Loucy (cell line): Measurements from ENCODE around the gene VPS13D.

Source experiments
- H2AFZ ChIP-seq: fragments of 200-600 bp; sonication (generic); 2 replicates; pipeline ENCODE4 v1.6.0; 2016; ENCODE audit warnings: antibody characterized with exemption, mild to moderate bottlenecking, low read length, moderate library complexity
- H3F3A ChIP-seq: fragments of 200-600 bp; 2 replicates; pipeline ENCODE4 v1.6.0; 2016; ENCODE audit warnings: antibody characterized with exemption, low read depth, mild to moderate bottlenecking
- H3K27me3 ChIP-seq: fragments of 200-600 bp; sonication (generic); 2 replicates; pipeline ENCODE4 v1.6.1; 2014; ENCODE audit warnings: low read length, mild to moderate bottlenecking; ENCODE audit not compliant: insufficient read depth, poor library complexity, severe bottlenecking
- H3K36me3 ChIP-seq: fragments of 200-600 bp; sonication (generic); 2 replicates; pipeline ENCODE4 v1.6.1; 2016; ENCODE audit warnings: low read length; ENCODE audit not compliant: insufficient read depth
- H3K4me1 ChIP-seq: fragments of 200-600 bp; sonication (generic); 2 replicates; pipeline ENCODE4 v1.5.1; 2014; ENCODE audit warnings: low read length, mild to moderate bottlenecking; ENCODE audit not compliant: insufficient read depth, poor library complexity, severe bottlenecking
- H3K4me2 ChIP-seq: fragments of 200-600 bp; sonication (generic); 2 replicates; pipeline ENCODE4 v1.6.0; 2014; ENCODE audit warnings: antibody characterized with exemption, low read length, low read depth, mild to moderate bottlenecking; ENCODE audit not compliant: poor library complexity, severe bottlenecking
- H3K4me3 ChIP-seq: fragments of 200-600 bp; sonication (generic); 2 replicates; pipeline ENCODE4 v1.5.1; 2014; ENCODE audit warnings: low read length, mild to moderate bottlenecking, mixed read lengths; ENCODE audit not compliant: poor library complexity, severe bottlenecking
- H3K79me2 ChIP-seq: fragments of 200-600 bp; sonication (generic); 2 replicates; pipeline ENCODE4 v1.6.1; 2014; ENCODE audit warnings: low read length; ENCODE audit not compliant: insufficient read depth
- H3K9ac ChIP-seq: fragments of 200-600 bp; sonication (generic); 2 replicates; pipeline ENCODE4 v1.6.0; 2014; ENCODE audit warnings: mild to moderate bottlenecking, low read depth, low read length, moderate library complexity; ENCODE audit not compliant: poor library complexity, severe bottlenecking
- H3K9me2 ChIP-seq: fragments of 200-600 bp; sonication (generic); replicated peaks from 2 replicates; pipeline ENCODE4 v1.6.1; 2016; ENCODE audit warnings: low read depth, low read length, mixed read lengths
- H3K9me3 ChIP-seq: fragments of 200-600 bp; sonication (generic); 2 replicates; pipeline ENCODE4 v1.6.1; 2014; ENCODE audit warnings: mild to moderate bottlenecking, antibody characterized with exemption, low read length, low read depth; ENCODE audit not compliant: insufficient read depth
- H4K20me1 ChIP-seq: fragments of 200-600 bp; sonication (generic); 2 replicates; pipeline ENCODE4 v1.6.0; 2014; ENCODE audit warnings: antibody characterized with exemption, low read length, mild to moderate bottlenecking; ENCODE audit not compliant: insufficient read depth, poor library complexity, severe bottlenecking
- EZH2phosphoT487 ChIP-seq: fragments of 200-600 bp; IDR thresholded peaks from 2 replicates; pipeline ENCODE4 v1.6.1; 2018; ENCODE audit warnings: antibody characterized with exemption, mild to moderate bottlenecking, moderate library complexity, borderline replicate concordance
- TF ChIP-seq, protein P1 (sequence below): fragments of 200-600 bp; sonication (generic); conservative IDR thresholded peaks from 2 replicates; pipeline ENCODE4 v1.5.1; 2014; ENCODE audit warnings: mild to moderate bottlenecking, antibody characterized with exemption, low read length

Gene VPS13D

DNA sequence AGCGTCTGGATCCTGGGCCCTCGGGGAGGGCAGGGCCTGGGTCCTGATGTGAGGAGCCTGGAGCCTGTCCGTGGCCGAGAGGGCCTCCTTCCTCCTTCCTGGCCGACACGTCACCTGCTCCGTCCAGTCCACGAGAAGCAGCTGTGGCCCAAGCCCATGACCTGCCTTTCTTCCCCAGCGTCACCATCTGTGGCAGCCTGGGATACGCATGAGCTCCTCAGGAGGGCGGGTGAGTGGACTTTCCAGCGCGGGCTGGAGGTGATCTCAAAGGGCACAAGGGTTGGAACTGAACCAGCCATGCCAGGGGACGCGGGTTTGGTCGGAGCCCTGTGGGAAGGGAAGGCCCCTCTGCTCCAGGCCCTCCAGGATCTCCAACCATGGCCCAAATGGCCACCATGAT is 297.7 kb downstream of the VPS13D start:
- H3K4me2 ChIP-seq: no peak overlapping the region
- H3K9me3 ChIP-seq: no peaks in the 10 kb centered on the region

DNA sequence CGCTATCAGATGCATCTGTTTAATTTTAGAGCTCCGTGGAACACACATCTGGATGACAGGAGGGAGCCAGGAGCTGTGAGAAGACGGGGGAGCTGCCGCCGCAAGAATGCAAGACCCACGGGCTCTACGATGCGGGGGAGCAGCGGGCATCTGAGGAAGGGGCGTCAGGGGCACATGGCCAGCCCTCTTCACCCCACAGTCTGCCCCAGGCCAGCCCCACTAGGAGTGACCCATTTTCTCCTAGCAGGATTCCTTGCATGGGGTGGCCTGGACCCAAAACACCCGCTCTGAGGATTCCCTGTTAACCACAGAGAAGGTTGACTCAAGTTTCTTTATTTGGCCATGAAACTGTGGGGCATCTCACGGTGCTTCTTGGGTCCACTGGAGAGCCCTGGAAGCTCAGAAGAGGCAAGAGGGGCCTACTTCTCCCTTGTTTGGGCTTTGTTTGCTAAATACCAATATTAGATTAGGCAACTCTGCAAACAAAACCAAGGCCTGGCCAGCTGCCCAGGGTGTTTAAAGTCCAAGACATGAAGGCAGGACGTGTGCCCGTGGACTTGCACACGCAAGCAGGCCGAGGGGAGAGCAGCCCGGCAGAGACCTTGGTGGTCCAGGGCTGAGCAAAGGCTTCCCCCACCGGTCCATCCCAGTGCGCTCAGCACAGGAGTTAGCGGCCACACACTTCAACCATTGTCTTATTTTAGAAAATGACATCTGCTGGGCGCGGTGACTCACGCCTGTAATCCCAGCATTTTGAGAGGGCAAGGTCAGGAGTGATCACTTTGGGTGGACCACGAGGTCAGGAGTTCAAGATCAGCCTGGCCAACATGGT is 298.4 kb downstream of the VPS13D start:
- Histone ChIP-seq H3K9ac (no peak overlapping the region), H3K9me3 (no peaks in the 10 kb centered on the region), H3K4me3 (no peak overlapping the region), H4K20me1 (no peaks in the 10 kb centered on the region), H3K36me3 (no peaks in the 10 kb centered on the region), H2AFZ (no peak overlapping the region), H3K79me2 (no peaks in the 10 kb centered on the region), H3K9me2 (no peaks in the 10 kb centered on the region), H3F3A (no peaks in the 10 kb centered on the region), H3K27me3 (no peaks in the 10 kb centered on the region), H3K4me2 (no peak overlapping the region), H3K4me1 (peaks cover 5% of the 10 kb centered on the region)
- TF ChIP-seq, protein P1, sequence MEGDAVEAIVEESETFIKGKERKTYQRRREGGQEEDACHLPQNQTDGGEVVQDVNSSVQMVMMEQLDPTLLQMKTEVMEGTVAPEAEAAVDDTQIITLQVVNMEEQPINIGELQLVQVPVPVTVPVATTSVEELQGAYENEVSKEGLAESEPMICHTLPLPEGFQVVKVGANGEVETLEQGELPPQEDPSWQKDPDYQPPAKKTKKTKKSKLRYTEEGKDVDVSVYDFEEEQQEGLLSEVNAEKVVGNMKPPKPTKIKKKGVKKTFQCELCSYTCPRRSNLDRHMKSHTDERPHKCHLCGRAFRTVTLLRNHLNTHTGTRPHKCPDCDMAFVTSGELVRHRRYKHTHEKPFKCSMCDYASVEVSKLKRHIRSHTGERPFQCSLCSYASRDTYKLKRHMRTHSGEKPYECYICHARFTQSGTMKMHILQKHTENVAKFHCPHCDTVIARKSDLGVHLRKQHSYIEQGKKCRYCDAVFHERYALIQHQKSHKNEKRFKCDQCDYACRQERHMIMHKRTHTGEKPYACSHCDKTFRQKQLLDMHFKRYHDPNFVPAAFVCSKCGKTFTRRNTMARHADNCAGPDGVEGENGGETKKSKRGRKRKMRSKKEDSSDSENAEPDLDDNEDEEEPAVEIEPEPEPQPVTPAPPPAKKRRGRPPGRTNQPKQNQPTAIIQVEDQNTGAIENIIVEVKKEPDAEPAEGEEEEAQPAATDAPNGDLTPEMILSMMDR: no peak
- no peak for TF ChIP-seq EZH2phosphoT487

More for the DNA sequence above, 297.7 kb downstream of the VPS13D start:
- Histone ChIP-seq H3K79me2 (no peaks in the 10 kb centered on the region), H3F3A (no peaks in the 10 kb centered on the region), H3K4me1 (peaks cover 5% of the 10 kb centered on the region), H3K9me2 (no peaks in the 10 kb centered on the region), H3K27me3 (no peaks in the 10 kb centered on the region), H3K4me3 (no peak overlapping the region), H3K9ac (no peak overlapping the region), H3K36me3 (no peaks in the 10 kb centered on the region), H4K20me1 (no peaks in the 10 kb centered on the region), H2AFZ (no peak overlapping the region)
- TF ChIP-seq EZH2phosphoT487: no peak
- TF ChIP-seq, protein P1: no peak

GRCh38 chr1:12529640-12530174 is 299.9 kb downstream of the VPS13D start:
- no peaks in the 10 kb centered on the region for H3F3A ChIP-seq
- H3K9ac ChIP-seq: no peak overlapping the region
- H3K27me3 ChIP-seq: no peaks in the 10 kb centered on the region
- H3K4me2 ChIP-seq: no peak overlapping the region
- H3K9me3 ChIP-seq: no peaks in the 10 kb centered on the region
- no peaks in the 10 kb centered on the region for H4K20me1 ChIP-seq
- TF ChIP-seq, protein P1: no peak
- no peak for TF ChIP-seq EZH2phosphoT487
- peaks cover 5% of the 10 kb centered on the region for H3K4me1 ChIP-seq
- no peak overlapping the region for H2AFZ ChIP-seq
- no peaks in the 10 kb centered on the region for H3K9me2 ChIP-seq
- no peak overlapping the region for H3K4me3 ChIP-seq
- H3K36me3 ChIP-seq: no peaks in the 10 kb centered on the region
- no peaks in the 10 kb centered on the region for H3K79me2 ChIP-seq
